Measurements from ENCODE around the gene SCFD2.
A peak's percentile ranks its signal among the peaks of the same experiment; 100 is the strongest.

The SCFD2 gene

DNA sequence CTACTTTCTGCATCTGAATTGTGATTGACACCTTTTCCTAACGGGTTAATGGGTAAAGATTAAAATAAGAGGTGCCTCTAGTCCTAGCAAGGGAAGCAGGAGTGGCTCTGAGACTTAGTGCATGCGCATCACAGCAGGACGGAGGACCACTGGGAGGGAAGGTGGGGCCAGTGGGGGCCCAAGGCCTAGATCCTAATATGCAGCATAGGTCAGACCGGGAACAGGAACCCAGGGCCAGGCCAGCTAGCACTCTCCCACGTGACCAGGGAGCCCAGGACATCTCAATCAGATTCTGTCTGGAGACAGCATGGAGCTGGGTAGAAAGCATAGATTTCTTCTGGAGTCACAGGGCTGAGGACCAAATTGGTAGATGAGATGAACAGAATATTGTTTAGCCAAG lies 448.0 kb downstream of the SCFD2 start:
- no peak for DNase-seq (ENCODE audit: low read depth)

DNA sequence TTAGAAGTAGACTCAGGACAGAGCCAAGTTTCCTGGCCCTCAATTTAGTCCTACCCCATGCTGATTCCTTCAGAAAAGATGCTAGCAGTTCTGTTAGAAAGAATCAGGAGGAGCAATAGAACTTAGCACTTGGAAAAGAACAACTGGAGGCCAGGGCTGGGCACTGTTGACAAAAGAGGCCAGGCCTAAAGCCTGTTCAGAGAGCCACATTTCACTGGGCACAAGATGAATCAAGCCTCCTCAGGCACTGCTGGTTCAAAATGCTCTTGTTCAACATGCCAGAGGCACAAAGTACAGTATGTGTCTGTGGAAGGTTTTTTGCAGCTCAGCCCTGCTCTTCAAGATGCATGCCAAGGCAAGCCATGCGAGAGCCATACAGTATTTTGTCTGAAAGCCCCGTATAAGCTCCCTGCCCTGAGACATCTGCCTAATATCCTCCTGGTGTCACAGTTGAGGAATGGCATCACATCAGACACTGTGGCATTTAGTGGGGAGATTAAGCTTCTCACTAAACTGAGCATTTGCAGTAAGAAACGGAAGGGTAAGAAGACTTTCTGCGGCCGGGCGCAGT lies 450.0 kb downstream of the SCFD2 start:
- no peak for DNase-seq (ENCODE audit: low read depth)

DNA sequence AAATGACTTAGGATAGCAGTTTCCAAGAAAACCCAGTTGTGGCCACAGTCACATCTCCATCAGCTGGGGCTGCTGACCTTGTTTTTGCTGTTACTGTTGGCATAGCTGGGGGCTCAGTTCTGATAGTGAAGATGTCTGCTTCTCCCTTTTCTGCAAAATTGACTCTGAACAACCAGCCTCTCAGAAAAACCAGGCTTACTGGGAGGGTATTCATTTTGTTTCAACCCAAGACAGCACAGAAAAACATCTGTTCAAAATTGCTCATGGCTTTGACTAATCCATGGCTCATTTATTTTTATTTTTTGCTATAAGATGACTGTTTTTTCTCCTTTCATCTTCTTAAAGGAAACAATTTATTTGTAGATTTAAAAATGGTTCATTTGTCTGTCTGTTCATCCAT lies 450.7 kb downstream of the SCFD2 start:
- DNase-seq (ENCODE audit: low read depth): no peak

DNA sequence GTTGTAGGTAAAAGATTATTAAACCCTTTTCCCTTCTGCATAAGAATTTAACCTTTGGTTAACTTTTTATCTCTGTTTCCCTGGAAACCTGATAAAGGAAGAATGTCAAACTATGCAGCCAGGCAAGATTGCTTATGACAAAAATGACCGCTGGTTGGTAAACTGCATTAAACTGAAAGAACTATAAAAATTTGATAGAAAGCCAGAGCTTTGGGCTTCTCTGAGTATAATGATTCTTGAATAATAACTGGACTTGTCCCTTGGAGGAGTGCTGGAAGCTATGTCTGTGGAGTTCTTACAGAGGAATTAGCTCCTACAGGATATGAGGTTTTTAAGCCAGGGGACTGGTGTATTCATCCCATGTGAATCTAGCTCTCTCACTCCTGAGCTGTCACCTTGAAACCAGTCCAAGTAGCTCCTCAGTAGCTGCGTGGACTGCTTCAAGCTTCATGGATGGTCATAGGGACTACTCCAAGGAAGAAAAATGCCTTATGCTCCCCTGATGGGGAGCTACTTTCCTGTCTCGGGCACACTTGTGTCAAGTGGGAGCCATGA lies 451.7 kb downstream of the SCFD2 start:
- no peak for DNase-seq (ENCODE audit: low read depth)

DNA sequence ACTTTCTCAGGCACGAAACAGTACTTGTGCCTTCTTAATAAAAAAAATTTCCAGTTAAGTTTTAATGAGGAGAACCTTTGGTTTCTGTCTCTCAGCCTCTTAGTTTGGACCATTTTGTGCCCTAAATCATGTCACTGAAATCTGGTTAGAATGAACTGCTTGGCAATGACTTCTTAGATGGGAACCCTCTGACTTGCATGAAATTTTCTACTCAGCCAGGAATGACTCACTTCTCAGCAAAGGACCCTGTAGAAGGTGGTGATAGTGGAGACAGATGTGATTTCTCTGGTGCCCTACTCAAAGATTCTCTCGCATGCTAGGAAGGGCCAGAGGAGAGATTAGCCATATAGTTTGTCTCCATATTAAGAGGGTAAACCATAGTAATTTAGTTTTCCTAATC lies 453.3 kb downstream of the SCFD2 start:
- DNase-seq (ENCODE audit: low read depth): no peak

DNA sequence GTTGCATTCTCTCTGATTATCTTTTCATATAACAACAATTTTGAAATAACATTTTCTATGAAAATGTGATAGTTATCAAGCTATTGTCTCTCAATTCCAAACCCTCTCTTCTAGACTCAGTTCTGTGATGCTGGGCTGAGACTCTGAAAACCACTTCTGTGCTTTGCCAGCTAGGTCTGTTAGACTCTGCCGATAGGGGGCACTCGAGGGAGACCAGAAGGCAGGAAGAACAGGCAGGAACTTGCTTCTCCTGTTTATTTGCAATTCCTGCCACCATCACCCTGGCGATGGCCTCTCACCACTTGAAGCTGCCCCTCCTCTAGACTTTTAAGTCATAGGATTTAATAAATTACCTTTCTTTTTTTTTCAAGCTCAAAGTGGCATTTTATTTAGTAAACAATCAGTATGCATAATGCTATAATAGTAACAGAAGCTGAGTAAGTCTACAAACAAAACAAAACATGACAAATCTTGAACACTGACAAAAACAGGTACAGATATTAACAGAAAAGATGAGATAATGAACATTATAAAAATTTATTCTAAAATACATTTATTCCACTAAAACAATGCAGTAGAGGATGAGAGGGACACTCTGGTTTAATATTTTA lies 454.1 kb downstream of the SCFD2 start:
- peak; percentile 27 for DNase-seq (ENCODE audit: low read depth)

DNA sequence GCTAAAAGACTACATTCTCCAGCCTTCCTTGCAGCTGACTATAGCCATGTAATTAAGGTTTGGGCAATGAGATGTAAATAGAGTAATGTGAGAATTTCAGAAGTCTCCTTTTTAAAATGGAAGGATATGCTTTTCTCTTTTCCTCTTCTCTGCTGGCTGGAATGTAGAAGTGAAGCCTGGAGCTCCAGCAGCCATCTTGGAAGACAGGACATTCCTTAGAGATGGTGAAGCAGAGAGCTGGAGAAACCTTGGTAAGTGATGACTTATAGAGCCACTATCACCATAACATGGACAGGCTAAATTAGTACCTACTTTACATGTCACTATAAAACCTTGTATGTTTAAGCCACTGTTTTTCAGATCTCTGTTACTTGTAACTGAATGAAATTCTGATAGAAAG lies 455.7 kb downstream of the SCFD2 start:
- no peak for DNase-seq (ENCODE audit: low read depth)

DNA sequence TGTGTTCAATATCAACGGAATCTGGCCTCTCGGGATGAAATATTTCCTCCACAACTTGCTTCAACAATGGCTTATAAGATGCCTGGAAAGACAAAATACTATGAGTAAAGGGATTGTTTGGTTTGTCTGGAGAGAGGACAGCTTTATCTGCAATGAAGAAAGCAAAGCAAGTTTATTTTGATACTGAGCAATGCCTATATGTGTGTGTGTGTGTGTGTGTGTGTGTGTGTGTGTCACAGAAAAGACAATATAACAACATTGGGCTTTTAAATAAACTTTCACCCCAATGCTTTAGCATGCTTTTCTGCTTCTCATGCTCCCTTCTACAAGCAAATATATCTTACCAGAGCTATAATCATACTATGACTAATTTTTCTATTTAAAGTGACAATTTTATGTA lies 458.4 kb downstream of the SCFD2 start:
- DNase-seq (ENCODE audit: low read depth): no peak

DNA sequence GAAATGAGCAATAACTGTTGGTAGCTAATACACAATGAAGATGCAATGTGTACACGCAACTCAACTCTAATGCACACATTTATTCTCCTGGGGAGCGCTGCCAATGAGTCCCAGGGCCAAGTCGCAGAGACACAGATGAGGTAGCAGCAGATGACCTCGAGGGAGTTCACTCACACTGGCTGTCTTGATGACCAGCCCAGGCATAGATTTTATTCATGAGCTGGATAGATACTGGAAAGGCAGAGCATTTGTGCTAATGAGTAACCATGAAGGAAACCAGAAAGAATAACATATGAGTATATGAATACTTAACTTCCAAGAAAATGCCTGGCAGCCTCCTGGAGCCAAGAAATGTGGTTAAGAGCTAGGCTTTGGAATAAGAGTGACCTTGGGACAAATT lies 461.4 kb downstream of the SCFD2 start:
- no peak for DNase-seq (ENCODE audit: low read depth)

DNA sequence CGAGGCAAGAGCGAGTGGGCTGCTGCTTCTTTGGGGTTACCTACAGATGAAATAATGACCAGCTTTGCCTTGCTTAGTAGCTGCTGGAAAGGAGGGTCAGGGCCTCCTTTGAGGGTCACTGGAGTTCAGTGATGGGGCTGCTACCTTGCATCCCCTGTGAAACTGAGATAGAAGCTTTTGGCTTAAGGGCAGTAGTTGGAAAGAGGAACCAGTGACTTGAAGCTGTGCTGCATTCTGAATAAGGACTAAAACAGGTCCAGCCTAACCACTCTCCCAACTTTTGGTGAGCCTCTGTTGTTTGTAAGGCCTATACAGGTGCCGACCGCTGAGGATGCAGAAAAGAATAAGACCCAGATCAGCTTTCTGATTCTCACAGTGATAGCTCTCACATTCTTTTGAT lies 462.6 kb downstream of the SCFD2 start:
- DNase-seq (ENCODE audit: low read depth): no peak

DNA sequence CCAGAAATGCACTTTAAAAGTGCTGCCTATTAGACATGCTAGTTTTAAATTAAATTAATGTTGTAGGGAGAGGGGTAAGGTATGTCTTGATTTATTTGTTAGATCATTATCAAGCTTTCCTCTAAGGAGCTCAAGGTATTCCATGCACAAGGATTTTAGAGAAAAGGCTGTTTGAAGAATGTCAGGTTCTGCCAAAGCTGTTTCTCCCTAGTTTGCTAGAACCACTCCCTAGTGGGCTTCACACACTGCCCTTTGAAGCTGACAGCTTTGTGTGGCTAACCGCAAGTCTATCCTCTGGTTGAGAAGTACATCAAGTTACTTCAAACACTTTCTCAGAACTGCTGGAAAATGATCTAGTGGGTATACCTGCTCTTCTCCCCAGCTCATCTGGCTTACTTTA lies 471.4 kb downstream of the SCFD2 start:
- DNase-seq (ENCODE audit: low read depth): no peak

DNA sequence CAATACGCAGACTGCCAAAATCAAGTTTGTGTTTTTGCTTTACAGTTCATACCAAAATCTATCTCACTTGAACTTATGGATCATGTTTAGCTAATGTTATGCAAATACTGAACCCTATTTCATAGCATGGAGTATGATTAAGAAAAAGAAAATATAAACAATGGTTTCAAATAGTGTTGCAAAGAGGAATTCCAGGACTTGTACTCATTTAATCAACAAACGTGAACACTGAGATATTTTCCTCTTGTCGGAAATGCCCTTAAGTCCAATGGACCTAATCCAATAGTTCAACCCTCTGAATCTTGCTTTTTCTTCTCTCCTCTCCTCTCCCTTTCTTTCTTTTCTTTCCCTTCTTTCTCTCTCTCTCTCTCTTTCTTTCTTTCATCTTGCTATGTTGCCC lies 473.0 kb downstream of the SCFD2 start:
- DNase-seq (ENCODE audit: low read depth): no peak

DNA sequence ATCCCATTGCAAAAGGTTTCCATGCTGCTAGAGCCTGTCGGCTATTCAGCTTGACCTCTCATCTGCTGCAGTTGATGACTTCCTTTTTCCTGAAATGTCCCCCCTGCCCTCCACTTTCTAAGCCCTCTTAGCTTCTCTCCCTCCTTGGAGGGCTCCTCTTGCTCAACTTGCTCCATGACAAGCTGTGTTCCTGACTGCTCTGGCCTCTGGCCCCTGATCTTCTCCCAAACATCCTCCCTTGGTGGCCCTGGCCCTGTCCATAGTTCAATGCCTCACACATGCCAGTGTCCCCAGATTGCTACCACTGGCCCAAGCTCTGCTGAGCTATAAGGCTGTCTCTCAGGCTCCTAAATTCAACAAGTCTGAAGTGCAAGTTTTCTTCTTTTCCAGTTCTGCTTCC lies 474.1 kb downstream of the SCFD2 start:
- no peak for DNase-seq (ENCODE audit: low read depth)

DNA sequence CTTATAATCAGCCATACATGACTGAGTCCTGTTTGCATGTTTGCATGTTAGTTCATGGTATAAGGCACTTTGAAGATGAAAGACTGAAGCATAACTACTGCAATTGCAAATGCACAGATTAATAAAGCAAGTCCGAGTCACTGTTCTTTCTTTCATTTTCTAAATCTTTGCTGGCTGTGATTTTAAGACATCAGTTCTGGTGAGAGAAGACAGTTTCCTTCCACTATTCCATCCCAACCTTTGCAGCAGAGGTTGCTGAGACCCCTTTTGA lies 475.4 kb downstream of the SCFD2 start:
- no peak for DNase-seq (ENCODE audit: low read depth)

DNA sequence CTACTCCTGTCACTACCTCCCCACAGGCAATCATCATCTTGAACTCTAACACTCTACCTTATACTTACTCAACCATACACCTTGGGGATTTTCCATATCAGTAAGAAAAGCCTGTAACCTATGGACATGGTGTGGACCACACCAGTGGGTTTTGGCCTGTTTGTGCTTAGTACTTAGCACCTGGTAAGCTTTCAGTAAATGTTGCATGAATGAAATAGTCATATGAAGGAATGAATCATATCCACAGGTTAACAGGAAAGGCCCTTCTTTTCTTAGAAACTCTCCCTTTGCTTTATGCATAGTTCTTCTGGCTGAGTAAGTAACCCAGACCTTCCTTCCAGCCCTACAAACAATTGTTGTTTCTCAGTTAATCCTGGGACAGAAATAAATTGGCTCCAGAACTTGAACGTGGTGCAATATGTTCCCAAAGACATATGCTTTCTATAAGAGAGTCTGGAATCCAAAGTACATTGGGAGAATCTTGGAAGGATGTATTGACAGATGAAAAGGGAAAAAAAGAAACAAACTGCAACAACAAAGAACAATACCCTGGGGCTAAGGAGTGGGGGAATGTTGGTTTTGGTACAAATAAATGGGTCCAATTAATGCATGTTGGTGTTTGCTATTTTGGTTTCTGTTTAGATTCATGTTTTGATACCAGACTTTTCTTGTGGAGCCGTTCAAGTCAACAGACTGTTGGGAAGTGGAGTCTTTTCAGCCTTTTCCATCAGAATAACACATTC lies 475.9 kb downstream of the SCFD2 start:
- DNase-seq (ENCODE audit: low read depth): no peak

DNA sequence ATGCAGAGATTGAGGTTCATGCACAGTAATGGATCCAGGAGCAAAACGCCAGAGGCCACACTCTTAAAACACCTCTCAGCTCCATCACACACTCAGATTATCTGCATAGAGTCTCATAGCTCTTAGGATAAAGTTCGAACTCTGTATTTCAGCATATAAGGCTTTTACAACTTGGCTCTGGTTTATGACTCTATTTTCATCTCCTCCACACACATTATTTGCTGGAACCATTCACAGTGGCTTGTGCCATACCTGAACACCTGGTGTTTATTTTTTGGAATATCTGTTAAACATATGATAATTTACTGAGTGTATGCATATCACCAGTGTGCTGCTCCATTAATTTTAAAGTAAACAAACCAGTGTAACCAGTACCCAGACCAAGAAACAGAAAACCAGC lies 476.5 kb downstream of the SCFD2 start:
- no peak for DNase-seq (ENCODE audit: low read depth)

DNA sequence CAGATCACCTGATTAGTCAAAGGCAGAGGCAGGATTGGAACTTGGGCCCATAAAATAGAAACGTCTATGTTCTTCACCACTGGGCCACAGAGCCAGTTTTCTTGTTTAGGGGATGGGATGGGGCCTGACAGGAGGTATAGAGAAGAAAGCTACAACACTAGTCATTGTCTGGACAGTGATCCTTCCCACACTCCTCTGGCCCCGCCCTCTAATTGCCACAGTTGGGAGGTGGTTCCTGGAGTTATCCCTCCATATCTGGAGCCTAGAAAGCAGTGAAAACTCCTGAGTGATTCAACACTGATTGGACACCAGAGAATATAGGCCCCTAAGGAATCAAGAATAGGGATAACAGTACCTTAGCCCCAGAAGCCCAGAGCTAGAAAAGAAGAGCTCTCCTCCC lies 480.9 kb downstream of the SCFD2 start:
- no peak for DNase-seq (ENCODE audit: low read depth)

DNA sequence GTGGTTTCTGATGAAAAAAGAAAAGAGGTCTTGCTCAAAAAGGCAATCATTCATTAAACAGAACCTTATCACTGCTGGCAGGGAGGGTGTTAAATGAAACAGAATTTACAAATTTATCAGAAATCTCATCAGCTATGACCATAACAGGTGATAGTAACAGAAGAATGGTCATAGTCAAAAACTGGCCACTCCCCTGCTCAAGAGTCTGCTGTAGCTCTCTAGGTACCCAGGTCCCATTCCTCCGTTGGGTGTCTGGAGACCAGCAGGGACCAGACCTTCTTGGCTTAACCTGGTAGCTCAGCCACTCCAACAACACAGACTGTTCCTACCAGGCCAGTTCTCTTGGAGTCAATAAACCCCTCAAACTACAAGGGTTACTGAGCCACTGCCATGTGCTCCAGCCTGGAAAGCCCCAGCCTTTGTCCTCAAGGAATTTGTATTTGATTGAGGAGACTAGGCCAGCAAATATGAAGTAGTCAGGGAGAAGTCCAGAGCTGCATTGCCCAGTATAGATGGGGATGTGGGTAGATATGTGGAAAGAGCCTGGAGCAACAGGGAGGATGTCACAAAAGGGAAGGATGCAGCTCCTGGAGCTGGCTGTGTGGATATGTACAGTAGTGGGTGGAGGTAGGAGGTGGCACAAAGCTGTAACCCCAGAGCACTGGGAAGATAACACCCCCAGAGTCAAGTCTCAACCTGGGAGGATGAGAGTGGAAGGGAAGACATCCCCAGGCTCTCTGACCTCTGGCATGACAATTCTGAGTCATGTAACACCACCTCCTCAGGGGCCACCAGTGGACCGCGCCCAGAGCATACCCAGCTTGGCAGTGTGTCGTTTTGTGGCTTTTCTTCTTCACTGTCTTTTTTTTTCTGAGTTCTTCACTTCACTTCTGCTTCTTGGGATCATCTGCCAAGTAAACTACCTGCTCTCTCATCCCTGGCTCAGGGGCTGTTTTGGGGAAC lies 481.9 kb downstream of the SCFD2 start:
- no peak for DNase-seq (ENCODE audit: low read depth)

DNA sequence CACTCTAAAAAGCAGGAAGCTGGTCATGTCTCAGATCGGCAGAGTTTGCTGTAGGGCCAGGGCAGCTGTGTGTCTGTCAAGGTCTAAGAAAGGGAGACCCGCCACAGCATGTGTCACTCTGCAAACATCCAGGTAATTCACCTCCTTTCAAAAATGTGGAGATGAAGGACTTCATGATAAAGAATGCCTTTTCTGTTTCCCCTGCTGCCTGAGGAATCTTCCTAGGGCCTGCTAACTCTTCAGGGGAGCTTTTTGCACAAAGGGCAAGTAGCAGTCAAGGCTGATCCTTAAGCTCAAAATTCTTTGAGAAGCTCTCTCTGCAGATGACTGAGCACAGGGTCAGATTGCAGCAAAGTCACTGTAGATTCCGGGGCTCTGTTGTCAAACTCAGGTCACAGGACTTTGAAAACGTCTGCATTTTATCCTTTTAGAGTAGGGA lies 482.7 kb downstream of the SCFD2 start:
- DNase-seq (ENCODE audit: low read depth): no peak

DNA sequence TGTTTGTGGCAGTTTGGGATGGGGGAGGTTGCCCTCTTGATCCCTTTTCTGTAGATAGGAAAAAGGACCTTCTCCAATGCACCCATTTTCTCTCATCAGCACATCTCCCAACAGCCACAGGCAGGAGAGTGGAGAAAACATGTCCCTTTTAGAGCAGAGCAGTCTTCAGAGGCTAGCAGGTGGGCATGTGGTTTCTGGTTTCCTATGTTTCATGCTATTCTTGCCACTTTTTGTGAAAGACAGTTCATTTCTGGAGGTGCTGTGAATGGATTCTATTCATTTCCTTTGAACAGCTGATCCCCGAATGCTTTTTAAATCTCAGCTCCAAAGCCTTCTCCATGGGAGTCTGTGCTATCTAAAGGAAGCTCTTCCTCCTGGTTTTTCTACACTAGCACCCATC lies 484.9 kb downstream of the SCFD2 start:
- DNase-seq (ENCODE audit: low read depth): no peak

DNA sequence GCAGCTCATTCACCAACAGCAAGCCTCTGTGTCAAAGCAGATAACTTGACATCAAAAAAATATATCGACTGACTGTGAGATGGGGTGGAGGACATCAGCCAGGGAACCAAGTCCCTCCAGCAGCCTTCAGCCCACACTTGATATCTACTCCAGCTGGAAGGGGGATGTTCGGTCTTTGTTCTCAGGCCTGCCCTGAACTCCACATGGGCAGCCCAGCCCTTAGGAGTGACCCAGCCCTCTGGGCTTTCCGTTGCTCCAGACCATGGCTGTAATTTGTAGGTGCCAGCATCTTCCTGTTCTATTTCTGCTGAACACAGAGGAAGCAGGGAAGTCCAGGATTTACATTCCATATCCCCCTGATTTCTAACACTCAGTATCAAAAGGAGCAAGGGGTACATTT lies 486.4 kb downstream of the SCFD2 start:
- DNase-seq (ENCODE audit: low read depth): no peak

DNA sequence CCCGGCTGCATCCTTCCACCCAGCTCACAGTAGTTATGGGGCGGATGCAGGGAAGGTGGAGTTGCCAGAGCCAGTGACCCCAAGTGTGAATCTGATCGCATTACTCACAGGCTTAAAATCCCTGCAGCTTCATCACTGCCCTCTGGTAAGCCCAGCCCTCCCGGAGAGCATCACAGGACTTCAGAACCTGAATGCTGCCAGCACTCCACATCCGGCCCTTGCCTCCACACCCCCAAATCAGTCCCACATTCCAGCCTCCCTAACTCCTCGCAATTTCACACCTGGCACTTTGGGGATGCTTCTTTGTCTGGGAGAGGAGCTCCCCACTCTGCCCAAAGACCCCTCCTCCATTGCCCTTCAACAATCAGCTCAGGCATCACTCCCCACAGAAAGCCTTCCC lies 488.2 kb downstream of the SCFD2 start:
- no peak for DNase-seq (ENCODE audit: low read depth)

DNA sequence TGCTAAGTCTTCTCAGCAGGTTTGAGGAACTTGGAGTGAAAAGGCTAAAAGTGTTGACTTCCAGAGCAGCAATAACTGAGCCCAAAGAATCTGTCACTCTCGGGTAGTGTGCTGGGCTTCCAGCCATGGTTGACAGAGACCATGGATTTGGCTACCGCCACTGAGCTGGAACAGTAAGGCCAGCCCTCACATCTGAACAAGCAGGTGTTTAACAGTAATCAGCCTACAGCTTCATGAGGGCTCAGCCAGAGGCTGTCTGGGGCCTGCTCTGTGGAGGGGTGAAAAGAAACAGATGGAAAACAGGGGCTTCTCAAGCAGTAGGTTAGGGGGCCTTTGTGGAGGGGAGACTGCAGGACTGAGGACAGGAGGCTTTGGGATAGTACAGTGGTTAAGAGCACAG lies 488.8 kb downstream of the SCFD2 start:
- no peak for DNase-seq (ENCODE audit: low read depth)

All from activated T-helper 9 cell treated with anti-CD3 and anti-CD28 coated beads, Interleukin-2, amount 50 U/mL, for 16 hours (primary cell).